ENCODE data around the gene MAMDC4.

The MAMDC4 gene

GRCh38 chr9:136815422-136815782 lies 36.7 kb upstream of the MAMDC4 start:
- no peaks in the 10 kb centered on the region; the same call in 1 of the 2 replicates for H3K4me1 ChIP-seq
- H3K36me3 ChIP-seq, result peaks cover 83% of the 10 kb centered on the region
- no peaks in the 10 kb centered on the region for H3K9me3 ChIP-seq
- no peak for TF ChIP-seq CTCF (IDR thresholded peaks at IDR 0.05; ENCODE audit: low read depth, low read length)
- no peak for DNase-seq
- H3K27me3 ChIP-seq, result no peaks in the 10 kb centered on the region
- H3K4me3 ChIP-seq (ENCODE audit: low read depth, low read length), result no peak overlapping the region

- Histone ChIP-seq H3K4me1 (no peaks in the 10 kb centered on the region), H3K4me3 (ENCODE audit: low read depth, low read length) (no peak overlapping the region), H3K36me3 (peaks cover 62% of the 10 kb centered on the region), H3K27me3 (no peaks in the 10 kb centered on the region), H3K9me3 (no peaks in the 10 kb centered on the region)
- DNase-seq, result no peak
- TF ChIP-seq CTCF (IDR thresholded peaks at IDR 0.05; ENCODE audit: low read depth, low read length), result no peak
Observed at GRCh38 chr9:136820971-136821825, 30.9 kb upstream of the MAMDC4 start.

- no peaks in the 10 kb centered on the region for H3K4me1 ChIP-seq
- peaks cover 62% of the 10 kb centered on the region for H3K36me3 ChIP-seq
- no peak overlapping the region for H3K4me3 ChIP-seq (ENCODE audit: low read depth, low read length)
- H3K9me3 ChIP-seq, result no peaks in the 10 kb centered on the region
- no peak for DNase-seq
- no peaks in the 10 kb centered on the region for H3K27me3 ChIP-seq
- TF ChIP-seq CTCF (IDR thresholded peaks at IDR 0.05; ENCODE audit: low read depth, low read length), result no peak
Observed at GRCh38 chr9:136821826-136822544, 30.2 kb upstream of the MAMDC4 start.

GRCh38 chr9:136823136-136824046 lies 28.8 kb upstream of the MAMDC4 start:
- H3K9me3 ChIP-seq, result no peaks in the 10 kb centered on the region
- no peak for DNase-seq
- no peaks in the 10 kb centered on the region for H3K4me1 ChIP-seq
- peaks cover 66% of the 10 kb centered on the region for H3K36me3 ChIP-seq
- no peak for TF ChIP-seq CTCF (IDR thresholded peaks at IDR 0.05; ENCODE audit: low read depth, low read length)
- no peaks in the 10 kb centered on the region for H3K27me3 ChIP-seq
- no peak overlapping the region for H3K4me3 ChIP-seq (ENCODE audit: low read depth, low read length)

GRCh38 chr9:136824496-136825225 lies 27.5 kb upstream of the MAMDC4 start:
- Histone ChIP-seq H3K36me3 (peaks cover 69% of the 10 kb centered on the region), H3K27me3 (no peaks in the 10 kb centered on the region), H3K4me1 (no peaks in the 10 kb centered on the region), H3K9me3 (no peaks in the 10 kb centered on the region), H3K4me3 (ENCODE audit: low read depth, low read length) (no peak overlapping the region)
- TF ChIP-seq CTCF (IDR thresholded peaks at IDR 0.05; ENCODE audit: low read depth, low read length), result no peak
- no peak for DNase-seq

All from BE2C (cell line).